ENCODE measurements around the gene SPECC1.

DNA sequence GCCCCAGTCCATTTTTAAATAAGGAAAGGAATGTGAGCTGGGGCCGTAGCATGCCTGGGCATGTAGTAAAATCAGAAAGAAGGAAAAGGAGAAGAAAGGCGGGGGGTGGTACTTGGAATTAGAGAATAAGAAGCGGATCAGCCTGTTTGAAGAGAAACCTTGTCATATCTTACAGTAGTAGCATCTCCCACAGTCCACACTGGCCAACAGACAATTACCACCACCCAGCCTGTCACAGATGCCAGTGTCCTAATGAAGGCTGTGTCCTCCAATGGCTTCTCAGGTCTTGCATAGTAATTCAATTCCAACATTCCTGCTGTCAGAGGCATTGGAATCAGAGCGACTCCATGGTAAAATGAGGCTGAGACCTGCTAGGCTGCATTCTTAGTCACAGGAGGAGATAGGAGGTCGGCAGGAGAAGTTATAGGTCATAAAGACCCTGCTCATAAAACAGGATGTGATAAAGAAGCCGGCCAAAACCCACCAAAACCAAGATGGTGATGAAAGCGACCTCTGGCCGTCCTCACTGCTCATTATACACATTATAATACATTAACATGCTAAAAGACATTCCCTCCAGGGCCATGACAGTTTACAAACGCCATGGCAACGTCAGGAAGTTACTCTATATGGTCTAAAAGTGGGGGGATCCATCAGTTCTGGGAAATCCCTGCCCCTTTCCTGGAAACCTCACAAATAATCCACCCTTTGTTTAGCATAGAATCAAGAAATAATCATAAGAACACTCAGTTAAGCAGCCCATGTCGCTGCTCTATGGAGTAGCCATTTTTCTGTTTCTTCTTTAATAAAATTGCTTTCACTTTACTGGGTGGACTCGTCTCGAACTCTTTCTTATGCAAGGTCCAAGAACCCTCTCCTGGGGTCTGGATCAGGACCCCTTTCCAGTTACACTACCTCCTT is 22.0 kb upstream of the SPECC1 start:
- TF ChIP-seq NR2C2 (CRISPR knock-in tag; IDR thresholded peaks at IDR 0.05; ENCODE audit: borderline replicate concordance) (no peak), SUZ12 (IDR thresholded peaks at IDR 0.05; ENCODE audit: low read depth, low read length) (no peak), TCF7L2 (IDR thresholded peaks at IDR 0.05; ENCODE audit: low read depth, low read length) (no peak)
- TF ChIP-seq, protein P1, sequence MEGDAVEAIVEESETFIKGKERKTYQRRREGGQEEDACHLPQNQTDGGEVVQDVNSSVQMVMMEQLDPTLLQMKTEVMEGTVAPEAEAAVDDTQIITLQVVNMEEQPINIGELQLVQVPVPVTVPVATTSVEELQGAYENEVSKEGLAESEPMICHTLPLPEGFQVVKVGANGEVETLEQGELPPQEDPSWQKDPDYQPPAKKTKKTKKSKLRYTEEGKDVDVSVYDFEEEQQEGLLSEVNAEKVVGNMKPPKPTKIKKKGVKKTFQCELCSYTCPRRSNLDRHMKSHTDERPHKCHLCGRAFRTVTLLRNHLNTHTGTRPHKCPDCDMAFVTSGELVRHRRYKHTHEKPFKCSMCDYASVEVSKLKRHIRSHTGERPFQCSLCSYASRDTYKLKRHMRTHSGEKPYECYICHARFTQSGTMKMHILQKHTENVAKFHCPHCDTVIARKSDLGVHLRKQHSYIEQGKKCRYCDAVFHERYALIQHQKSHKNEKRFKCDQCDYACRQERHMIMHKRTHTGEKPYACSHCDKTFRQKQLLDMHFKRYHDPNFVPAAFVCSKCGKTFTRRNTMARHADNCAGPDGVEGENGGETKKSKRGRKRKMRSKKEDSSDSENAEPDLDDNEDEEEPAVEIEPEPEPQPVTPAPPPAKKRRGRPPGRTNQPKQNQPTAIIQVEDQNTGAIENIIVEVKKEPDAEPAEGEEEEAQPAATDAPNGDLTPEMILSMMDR (CRISPR knock-in tag; IDR thresholded peaks at IDR 0.05): no peak
